ENCODE measurements around the gene FOLR1.

FOLR1 gene

DNA sequence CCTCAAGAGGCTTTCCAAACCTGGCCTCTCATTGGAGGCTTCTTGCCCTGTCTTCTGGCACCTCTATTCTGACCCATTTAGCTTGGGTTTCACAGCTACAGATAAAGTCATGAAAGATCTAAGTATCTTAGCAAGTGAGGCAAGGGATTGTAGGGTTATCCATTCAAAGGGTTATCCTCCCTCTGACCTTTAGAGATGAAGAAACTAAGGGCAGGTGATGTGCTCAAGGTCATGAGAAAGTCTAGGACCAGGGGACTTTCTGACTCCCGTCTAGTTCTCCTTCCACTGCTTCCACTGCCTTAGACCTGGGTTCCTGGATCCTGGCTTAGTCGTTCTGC lies 44.8 kb downstream of the FOLR1 start:
- DNase-seq: no peak

DNA sequence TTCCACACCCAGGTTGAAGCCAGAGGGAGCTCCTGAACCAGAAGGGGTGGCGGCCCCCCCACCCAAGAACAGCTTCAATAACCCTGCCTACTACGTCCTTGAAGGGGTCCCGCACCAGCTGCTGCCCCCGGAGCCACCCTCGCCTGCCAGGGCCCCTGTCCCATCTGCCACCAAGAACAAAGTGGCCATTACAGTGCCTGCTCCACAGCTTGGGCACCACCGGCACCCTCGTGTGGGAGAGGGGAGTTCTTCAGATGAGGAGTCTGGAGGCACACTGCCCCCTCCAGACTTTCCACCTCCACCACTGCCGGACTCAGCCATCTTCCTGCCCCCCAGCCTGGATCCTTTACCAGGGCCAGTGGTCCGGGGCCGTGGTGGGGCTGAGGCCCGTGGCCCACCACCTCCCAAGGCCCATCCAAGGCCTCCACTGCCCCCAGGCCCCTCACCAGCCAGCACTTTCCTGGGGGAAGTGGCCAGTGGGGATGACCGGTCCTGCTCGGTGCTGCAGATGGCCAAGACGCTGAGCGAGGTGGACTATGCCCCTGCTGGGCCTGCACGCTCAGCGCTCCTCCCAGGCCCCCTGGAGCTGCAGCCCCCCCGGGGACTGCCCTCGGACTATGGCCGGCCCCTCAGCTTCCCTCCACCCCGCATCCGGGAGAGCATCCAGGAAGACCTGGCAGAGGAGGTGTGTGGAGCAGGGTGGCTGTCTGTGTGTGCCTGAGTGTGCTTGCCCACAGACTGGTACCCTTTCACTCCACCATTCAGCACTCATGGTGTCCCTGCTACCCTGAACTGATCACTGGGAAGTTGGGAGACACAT lies 45.4 kb downstream of the FOLR1 start:
- DNase-seq: no peak

DNA sequence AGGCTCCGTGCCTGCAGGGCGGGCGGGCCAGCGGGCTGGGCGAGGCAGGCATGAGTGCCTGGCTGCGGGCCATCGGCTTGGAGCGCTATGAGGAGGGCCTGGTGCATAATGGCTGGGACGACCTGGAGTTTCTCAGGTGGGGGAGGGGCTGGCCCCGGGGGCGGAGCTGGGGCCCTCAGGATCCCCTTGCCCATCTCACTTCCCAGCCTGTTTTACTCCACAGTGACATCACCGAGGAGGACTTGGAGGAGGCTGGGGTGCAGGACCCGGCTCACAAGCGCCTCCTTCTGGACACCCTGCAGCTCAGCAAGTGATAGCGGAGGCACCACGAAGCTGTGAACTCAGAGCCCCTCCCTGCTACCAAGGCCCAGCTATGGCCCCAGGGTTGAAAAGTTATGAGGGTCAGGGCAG lies 46.1 kb downstream of the FOLR1 start:
- DNase-seq: peak; percentile 67

DNA sequence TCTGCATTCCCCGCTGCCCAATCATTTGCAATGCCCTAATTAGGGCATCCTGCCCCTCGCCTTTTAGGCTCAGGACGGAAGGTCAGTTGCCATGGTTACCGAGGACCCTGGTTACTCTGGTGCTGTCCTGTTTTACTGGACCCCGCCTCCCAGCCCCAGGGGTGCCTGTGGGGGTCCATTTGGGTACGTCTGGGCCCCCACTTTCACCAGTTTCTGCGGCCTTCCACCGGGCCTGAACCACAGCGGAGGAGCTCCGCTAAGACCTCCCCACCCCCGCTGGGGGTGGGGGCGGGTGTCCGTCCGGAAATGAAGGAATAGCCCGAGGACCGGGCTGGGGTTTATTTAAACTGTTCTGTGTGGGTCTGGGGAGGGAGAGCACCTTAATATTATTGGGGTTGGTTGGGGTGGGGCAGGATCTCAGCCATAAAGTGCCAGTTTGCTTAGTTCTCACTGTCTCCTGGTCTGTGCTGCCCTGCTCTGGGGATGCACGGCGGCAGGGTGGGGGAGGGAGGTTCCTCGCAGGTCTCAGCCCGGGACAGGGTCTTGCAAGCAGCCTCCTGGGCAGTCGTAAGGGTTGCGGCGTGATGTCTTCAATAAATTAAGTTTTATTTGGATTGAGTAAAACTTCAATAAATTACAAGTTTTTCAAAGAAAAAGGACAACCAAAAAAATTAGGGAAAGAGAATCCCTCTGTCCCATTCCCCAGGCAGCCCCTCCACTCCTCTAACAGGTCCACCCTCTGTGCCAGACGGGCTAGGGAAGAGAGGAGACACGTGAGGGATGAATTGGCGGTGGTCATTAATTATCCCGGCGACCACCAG lies 46.8 kb downstream of the FOLR1 start:
- DNase-seq: no peak

DNA sequence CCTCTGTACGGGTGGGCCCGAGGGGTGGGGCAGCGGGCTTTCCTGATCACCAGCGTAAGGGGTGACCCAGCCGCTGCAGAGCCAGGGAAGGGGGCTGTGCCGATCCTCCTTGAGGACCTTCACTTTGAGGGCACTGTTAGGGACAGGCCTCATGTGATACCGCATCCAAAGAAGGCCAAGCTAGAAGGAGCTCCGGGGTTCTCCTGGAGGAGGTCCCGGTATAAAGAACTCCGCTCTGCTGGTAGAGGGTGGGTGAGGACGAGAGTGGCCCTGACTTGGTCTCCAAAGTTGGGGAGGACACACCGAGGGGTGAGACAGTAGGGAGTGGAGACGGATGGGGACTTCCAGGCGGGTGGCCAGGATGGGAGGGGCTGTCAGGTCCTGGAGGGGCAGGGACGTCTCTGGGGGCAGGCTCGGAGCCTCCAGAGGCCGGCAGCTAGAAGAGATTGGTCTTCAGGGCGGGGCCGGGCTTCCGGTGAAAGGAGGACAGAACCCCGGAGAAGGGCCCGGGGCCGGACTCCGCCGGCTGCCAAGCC lies 47.4 kb downstream of the FOLR1 start:
- peak; percentile 56 for DNase-seq

DNA sequence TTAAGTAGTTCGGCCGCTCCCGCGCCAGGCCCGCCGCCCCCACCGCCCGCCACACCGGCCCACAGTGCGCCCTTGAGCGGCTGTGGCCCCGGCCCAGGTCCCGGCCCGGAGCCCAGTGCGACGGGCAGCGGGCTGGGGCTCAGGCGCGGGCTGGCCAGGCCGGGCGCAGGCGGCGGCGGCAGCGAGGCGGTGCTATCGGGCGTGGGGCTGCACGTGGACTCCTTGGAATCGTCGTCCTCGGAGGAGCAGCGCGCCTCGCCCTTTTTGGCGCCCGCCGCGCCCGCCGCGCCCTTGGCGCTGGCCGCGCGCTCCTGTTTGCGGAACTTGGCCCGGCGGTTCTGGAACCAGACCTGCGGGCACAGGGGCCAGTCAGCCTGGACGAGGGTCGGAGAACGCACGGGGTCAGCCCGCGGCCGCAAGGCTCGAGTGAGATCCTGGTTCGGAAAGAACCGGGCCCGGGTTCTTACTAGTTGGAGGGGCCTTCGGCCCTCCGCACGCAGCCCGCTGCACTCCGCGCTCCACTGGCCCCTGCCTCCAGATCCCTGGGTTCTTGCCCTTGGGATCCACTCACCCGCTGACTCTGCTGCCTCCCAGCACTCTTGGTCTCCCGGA lies 48.0 kb downstream of the FOLR1 start:
- no peak for DNase-seq

DNA sequence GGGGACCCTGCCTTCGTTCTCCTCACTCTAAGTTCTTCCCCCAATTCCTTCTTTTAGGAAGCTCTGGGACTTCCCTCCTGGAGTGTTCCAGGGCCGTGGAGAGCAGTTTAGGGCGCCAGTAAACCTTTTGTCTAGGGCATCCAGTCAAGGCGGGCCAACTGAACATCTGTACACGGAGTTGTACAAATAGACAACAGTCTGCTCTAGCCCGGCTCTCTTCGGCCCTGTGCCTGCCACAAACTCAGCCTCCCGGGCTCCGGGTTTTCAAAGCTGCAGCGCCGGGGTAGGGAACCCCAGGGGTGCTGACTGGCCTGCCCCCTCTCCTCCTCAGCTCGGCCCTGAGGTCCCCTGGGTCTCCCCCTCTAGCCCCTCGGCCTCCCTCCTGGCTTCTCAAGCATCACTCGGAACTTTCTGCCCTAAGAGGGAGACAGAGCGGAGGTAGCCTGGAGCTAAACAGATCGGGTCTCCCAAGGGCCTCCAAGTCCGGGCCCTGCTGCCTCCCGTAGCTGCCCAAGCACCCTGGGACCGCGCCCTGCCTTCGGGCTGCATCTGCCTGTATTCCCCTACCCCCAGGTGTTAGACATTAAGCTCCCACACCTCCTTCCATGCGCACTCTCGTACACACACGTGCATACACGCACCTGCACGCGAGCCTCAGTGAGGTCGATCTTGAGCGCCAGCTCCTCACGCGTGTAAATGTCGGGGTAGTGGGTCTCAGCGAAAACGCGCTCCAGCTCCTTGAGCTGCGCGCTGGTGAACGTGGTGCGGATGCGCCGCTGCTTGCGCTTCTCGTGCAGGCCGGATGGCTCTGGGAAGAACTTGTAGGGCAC lies 48.7 kb downstream of the FOLR1 start:
- no peak for DNase-seq

DNA sequence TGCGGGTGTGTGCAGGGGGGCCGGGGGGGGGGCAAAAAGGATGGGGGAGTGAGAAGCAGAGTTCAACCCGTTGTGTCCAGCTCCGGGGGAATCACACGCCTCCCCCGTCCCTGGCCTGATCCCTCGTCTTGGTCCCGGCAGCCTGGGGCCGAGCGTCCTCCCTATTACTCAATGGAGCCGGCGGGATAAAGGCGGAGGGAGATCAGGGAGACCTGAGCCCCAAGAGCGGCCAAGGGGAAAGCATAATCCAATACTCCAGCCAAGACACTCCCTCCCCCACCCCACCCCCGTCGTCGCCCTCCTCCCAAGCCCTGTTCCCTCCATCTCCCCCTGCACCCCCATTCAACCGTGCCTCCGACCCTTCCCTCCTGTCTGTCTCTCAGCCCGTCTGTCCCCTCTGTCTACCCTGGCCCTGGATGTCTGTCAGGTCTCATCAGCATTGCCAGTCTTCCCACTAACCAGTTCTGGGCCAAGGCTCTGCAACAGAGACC lies 49.4 kb downstream of the FOLR1 start:
- no peak for DNase-seq

DNA sequence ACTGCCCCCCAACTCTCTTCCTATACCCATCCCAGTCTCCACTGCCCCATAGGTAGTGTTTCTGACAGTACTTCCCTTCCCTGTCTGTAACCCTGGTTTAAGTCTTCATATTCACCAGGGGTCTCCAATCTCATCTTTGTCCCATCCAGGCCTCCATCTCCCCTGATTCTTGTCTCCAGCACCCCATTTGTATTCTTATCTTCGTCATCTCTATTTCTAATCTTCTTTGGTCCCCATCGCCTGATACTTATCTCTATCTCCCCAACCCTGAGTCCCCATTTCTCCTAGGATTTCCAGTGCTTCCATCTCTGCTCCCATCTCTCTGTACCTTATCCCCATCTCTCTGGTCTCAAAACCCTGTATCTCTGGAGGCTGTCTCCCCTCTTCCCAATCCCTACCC lies 50.2 kb downstream of the FOLR1 start:
- DNase-seq: no peak

DNA sequence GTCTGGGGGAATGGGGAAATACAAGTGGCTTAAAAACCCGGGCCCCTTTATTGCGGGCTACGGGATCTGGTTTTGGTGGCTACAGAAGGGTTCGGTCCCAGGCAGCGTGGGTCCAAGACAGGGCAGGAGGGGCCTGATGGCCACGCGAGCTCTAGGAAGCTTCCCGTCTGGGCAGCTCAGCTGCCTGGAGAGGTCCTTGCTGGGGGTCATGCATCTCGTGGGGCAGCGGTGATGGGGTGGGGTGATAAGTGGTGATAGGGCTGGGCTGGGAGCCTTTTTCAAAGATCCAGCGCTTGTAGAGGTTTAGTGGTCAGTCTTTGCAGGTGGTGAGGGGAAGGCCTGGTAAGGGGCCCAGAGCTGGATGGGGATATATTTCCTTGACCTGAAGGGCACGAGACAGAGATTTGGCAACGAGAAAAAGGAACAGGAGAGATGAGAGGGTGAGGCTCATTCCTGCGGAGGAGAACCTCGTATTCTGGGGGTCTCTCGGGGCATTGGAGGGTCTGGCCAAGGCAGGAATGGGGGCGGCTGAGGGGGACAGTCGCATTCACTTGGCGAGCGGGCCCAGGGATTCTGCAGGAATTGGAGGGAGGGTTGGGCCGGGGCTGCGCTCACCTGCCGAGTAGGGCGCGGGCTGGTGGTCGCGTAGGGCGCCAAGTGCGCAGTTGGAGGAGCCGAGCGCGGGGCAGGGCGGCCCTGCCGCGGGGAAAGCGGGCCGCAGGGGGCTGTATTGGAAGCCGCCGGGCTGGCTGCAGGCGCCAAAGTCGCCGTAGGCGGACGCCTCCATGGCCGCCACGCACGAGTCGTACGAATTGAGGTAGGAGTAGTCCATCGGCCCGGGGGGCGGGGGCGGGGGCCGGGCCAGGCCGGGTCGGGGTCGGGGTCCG lies 51.5 kb downstream of the FOLR1 start:
- DNase-seq: no peak

DNA sequence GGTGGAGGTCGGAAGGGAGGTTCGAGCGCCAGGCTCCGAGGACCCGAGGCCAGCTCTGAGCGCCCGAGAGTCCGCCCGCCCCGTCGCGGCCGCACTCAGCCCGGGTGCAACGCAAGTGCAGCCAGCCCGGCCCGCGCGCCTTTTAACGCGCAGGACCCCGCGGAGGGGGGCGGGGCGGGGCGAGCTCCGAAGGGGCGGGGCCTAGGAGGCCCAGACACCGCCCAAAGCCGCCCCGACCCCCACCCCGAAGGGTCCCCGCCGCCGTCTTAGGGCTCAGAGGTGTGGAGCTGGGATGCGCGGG lies 52.1 kb downstream of the FOLR1 start, which contains the start of gene PHOX2A:
Gene PHOX2A, minus strand, starts transcription at position 117 of the 301 bp plus-strand sequence. CDS start 172 bp downstream, outside the sequence.
- DNase-seq: no peak

DNA sequence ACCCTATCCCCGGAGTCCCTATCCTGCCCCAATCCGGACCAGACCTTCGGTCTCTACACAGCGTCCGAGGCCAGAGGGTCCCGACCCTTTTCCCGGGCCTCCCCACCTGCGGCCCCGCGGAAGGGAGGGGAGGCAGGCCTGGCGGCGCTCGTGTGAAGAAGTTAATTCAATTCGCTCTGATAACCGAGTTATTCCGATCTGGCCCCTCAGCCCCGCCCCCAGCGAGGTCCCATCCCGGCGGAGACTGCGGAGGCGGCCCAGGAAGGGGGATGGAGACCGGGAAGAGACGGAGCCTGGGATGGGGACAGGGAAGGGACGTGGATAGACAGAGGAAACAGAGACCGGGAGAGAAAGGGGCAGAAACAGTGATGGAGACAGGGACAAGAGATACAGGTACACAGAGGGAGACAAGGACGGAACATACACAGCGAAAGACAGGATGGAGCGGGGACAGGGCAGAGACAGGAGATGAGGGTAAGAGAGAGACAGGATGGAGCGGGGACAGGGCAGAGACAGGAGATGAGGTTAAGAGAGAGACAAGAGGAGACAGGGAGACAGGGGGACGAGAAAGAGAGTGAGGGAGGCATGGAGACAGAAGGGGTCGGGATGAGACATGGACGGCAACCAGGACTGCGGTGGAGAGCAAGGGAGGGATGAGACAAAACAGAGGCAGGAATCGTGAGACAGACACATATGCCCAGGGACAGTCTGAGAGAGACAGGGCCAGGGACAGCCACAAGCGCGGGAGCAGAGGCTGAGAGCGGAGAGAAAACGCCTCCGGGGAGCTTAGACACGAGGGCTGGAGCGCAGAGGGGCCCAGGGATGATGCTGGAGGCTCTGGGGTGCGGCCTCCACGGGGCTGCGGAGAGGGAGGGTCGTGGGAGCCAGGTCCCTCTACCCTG lies 52.7 kb downstream of the FOLR1 start:
- DNase-seq: no peak

DNA sequence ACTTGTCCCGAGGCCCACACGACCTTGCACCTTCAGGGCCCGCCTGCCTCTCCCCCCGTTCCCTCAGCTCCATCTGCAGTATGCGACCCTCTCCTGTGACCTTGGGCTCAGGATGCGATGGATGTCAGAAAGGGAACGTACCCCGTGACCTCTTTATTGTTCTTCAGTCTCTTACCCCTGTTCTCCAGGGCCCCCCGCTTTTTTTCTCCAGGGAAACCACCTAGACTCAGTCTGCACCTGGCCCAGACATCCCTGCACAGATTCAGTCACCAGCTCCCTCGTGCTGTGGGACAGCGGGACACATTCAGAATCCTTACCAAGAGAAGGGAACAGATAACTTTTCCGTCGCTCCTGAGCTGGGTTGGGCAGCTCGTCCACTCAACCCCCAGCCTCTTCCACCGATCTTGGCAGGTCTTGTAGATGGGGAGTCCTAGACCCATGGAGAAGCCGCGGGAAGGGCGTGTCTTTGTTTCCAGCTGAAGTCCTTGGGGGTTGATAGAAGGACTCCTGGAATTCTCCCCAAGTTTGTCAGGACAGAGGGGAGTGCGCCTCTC lies 53.4 kb downstream of the FOLR1 start:
- DNase-seq: no peak
